Measurements from ENCODE around the gene FAM120A. TPM values are rescaled to one million over a fixed set of nuclear protein-coding genes. Genes with fewer than 3 reads are reported as not detected.

Gene FAM120A
- polyA plus RNA-seq, 4 donors, result 36.2 to 85.8 (median 65.6) TPM

DNA sequence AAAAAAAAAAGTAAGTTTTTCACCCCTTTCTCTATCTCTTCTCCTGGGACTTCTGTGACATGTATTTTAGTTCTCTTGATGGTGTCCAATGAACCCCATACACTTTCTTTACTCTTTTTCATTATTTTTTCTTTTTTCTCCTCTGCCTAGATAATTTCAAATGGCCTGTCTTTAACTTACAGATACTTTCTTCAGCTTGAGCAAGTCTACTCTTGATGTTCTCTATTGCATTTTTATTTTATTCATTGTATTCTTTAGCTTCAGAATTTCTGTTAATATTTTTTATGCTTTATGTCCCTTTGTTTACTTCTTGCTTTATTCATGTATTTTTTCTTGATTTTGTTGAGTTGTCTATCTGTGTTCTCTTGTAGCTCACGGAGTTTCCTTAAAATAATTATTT lies 32.5 kb upstream of the FAM120A start:
- Histone ChIP-seq H3K27me3 (ENCODE audit: control insufficient read depth in 3 of 3, insufficient read depth in 3 of 3, low read length in 3 of 3) (peaks cover 0 to 3% (median 0%) of the 10 kb centered on the region in 3 donors), H3K4me1 (ENCODE audit: control insufficient read depth in 3 of 3, insufficient read depth in 2 of 3, low read depth in 1 of 3, low read length in 2 of 3) (no peaks in the 10 kb centered on the region), H3K9me3 (ENCODE audit: control insufficient read depth in 2 of 2, insufficient read depth in 1 of 2, low read depth in 1 of 2, low read length in 1 of 2) (peaks cover 0 to 32% of the 10 kb centered on the region in 2 donors), H3K27ac (ENCODE audit: low read depth in 1 of 3, low read length in 2 of 3) (no peak overlapping the region), H3K4me3 (ENCODE audit: low read depth in 1 of 3, low read length in 3 of 3) (no peak overlapping the region), H3K36me3 (ENCODE audit: control insufficient read depth in 3 of 3, insufficient read depth in 2 of 3, low read depth in 1 of 3, low read length in 3 of 3) (no peaks in the 10 kb centered on the region)
- WGBS, 3 donors, result 78 to 92% (median 86%) methylated on average over 1 of the region's 1 CpG
- DNase-seq, result no peak
- FAIRE-seq, result no peak

DNA sequence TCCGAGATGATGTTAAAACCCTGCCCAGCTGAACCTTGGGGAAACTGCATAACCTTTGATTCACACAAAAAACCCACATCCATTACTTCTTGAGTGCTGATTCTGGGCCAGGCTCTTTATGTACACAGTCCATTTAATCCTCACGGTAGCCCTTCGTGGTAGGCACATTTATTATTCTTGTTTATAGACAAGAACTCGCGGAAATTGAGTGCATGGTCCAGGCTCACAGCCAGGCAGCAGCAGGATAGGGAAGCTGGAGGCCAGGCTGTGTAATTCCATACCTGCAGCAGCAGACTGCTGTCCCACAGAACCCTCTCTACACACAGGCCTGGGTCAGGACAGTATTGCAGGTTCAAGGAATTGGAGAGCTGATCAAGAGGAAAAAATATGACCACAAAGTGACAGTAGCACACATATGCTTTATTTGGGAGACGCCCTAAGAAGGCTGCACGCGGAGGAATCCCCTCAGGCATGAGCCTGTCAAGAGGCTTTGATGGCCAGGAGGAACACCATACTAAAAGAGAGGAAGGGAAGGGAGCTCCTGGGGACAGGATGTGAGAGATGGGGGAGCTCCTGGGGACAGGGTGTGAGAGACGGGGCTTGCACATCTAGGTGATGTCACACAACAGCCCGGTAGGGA lies 28.4 kb upstream of the FAM120A start:
- 62 to 67% (median 62%) methylated on average over 10 of the region's 10 CpGs for WGBS, 3 donors
- Histone ChIP-seq H3K36me3 (ENCODE audit: control insufficient read depth in 3 of 3, insufficient read depth in 2 of 3, low read depth in 1 of 3, low read length in 3 of 3) (no peaks in the 10 kb centered on the region), H3K9me3 (ENCODE audit: control insufficient read depth in 2 of 2, insufficient read depth in 1 of 2, low read depth in 1 of 2, low read length in 1 of 2) (peaks cover 0 to 16% of the 10 kb centered on the region in 2 donors), H3K27me3 (ENCODE audit: control insufficient read depth in 3 of 3, insufficient read depth in 3 of 3, low read length in 3 of 3) (peaks cover 0 to 3% (median 0%) of the 10 kb centered on the region in 3 donors), H3K27ac (ENCODE audit: low read depth in 1 of 3, low read length in 2 of 3) (no peak overlapping the region), H3K4me1 (ENCODE audit: control insufficient read depth in 3 of 3, insufficient read depth in 2 of 3, low read depth in 1 of 3, low read length in 2 of 3) (no peaks in the 10 kb centered on the region), H3K4me3 (ENCODE audit: low read depth in 1 of 3, low read length in 3 of 3) (no peak overlapping the region)
- FAIRE-seq, result no peak
- DNase-seq, result no peak

DNA sequence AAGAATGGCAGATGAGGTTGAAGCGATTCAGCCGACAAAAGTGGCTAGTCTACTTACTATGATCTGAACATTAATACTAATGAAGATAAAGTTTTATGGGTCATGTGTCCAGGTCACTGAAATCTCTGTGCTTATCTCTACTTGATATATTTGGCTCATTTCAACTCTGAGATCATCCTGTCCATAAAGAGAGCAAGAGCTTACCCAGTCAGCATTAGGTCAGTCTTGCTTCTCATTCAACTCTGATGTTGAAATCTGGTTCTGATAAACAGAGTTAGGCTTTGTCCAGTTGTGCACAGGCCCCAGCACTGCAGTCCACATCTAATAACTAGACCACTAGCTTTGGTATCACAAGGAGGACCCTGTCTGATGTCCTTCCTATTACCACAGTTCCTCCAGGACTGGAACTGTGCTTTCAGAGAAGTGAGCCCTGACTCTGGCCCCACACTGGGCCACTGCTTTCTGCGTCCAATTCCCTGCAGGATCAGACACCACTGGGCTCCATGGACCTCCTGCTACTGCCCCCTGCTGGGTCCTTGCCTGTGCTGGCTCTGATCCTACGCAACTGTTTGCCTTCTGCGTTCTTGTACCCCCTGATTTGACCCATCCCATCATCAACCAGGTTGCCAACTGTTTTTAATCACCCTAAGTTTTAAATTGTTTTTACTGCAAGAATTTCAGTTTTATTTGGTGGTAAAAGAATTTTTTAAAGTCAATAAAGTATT lies 23.7 kb upstream of the FAM120A start:
- Histone ChIP-seq H3K9me3 (ENCODE audit: control insufficient read depth in 2 of 2, insufficient read depth in 1 of 2, low read depth in 1 of 2, low read length in 1 of 2) (no peaks in the 10 kb centered on the region), H3K4me3 (ENCODE audit: low read depth in 1 of 3, low read length in 3 of 3) (no peak overlapping the region), H3K36me3 (ENCODE audit: control insufficient read depth in 3 of 3, insufficient read depth in 2 of 3, low read depth in 1 of 3, low read length in 3 of 3) (no peaks in the 10 kb centered on the region), H3K27ac (ENCODE audit: low read depth in 1 of 3, low read length in 2 of 3) (no peak overlapping the region), H3K27me3 (ENCODE audit: control insufficient read depth in 3 of 3, insufficient read depth in 3 of 3, low read length in 3 of 3) (peaks cover 0 to 3% (median 0%) of the 10 kb centered on the region in 3 donors), H3K4me1 (ENCODE audit: control insufficient read depth in 3 of 3, insufficient read depth in 2 of 3, low read depth in 1 of 3, low read length in 2 of 3) (peaks cover 0 to 3% (median 0%) of the 10 kb centered on the region in 3 donors)
- FAIRE-seq, result no peak
- DNase-seq, result peak; percentile 11 to 29
- WGBS, 3 donors, result 76 to 89% (median 83%) methylated on average over 5 of the region's 5 CpGs

DNA sequence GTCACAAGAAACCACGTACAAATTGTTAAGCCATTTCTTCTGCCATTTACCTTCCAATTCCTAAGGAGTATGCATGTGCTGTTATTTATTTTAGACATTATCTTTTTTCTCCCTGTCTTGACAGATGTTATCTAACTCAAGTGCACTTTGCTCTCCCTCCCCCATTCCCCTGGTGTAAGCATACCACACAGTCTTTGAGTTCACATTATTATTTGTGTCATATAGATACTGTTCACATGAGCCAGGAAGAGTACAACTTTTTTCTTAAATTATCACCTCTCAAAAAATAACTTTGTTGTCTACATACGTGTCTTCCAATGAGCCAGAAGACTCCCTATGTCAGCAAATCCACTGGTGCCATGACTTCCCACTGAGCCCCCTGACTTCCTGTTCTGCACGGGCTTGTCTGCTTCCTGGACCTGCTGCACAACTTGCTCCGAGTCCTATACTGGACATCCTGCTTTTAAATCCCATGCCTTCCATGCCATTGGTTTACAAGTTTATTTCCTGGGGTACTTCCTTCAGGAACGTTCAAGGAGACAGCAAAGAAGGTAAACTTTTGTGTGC lies 19.9 kb upstream of the FAM120A start:
- 31 to 45% (median 45%) methylated on average over 5 of the region's 5 CpGs for WGBS, 3 donors
- FAIRE-seq (no peak), DNase-seq (peak; percentile 29 to 68)
- Histone ChIP-seq H3K4me3 (ENCODE audit: low read depth in 1 of 3, low read length in 3 of 3) (no peak overlapping the region), H3K36me3 (ENCODE audit: control insufficient read depth in 3 of 3, insufficient read depth in 2 of 3, low read depth in 1 of 3, low read length in 3 of 3) (no peaks in the 10 kb centered on the region), H3K27me3 (ENCODE audit: control insufficient read depth in 3 of 3, insufficient read depth in 3 of 3, low read length in 3 of 3) (no peaks in the 10 kb centered on the region), H3K27ac (ENCODE audit: low read depth in 1 of 3, low read length in 2 of 3) (no peak overlapping the region), H3K9me3 (ENCODE audit: control insufficient read depth in 2 of 2, insufficient read depth in 1 of 2, low read depth in 1 of 2, low read length in 1 of 2) (no peaks in the 10 kb centered on the region), H3K4me1 (ENCODE audit: control insufficient read depth in 3 of 3, insufficient read depth in 2 of 3, low read depth in 1 of 3, low read length in 2 of 3) (peaks cover 0 to 3% (median 0%) of the 10 kb centered on the region in 3 donors)

DNA sequence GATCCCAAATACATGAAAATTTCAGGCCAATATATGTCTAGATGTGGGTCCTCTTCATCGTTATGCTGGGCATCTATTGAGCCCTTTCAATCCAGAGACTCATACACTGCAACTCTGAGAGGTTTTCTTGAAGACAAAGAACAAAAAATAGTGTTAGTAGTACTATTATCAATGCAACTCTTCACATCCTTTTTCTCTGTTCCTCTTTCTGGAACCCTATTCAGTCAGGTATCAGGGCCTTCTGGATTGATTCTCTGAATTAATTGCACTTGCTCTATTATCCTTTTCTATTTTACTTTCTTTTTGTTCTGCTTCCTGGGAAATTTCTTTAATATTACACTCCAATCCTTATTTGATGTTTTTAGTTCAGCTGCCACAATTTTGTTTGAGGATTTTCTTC lies 18.5 kb upstream of the FAM120A start:
- Histone ChIP-seq H3K36me3 (ENCODE audit: control insufficient read depth in 3 of 3, insufficient read depth in 2 of 3, low read depth in 1 of 3, low read length in 3 of 3) (peaks cover 0 to 3% (median 0%) of the 10 kb centered on the region in 3 donors), H3K4me1 (ENCODE audit: control insufficient read depth in 3 of 3, insufficient read depth in 2 of 3, low read depth in 1 of 3, low read length in 2 of 3) (peaks cover 0 to 3% (median 0%) of the 10 kb centered on the region in 3 donors), H3K27me3 (ENCODE audit: control insufficient read depth in 3 of 3, insufficient read depth in 3 of 3, low read length in 3 of 3) (no peaks in the 10 kb centered on the region), H3K4me3 (ENCODE audit: low read depth in 1 of 3, low read length in 3 of 3) (no peak overlapping the region), H3K9me3 (ENCODE audit: control insufficient read depth in 2 of 2, insufficient read depth in 1 of 2, low read depth in 1 of 2, low read length in 1 of 2) (no peaks in the 10 kb centered on the region), H3K27ac (ENCODE audit: low read depth in 1 of 3, low read length in 2 of 3) (no peak overlapping the region)
- FAIRE-seq (no peak), DNase-seq (no peak)
- WGBS, 3 donors, result 83 to 100% (median 88%) methylated on average over 1 of the region's 1 CpG

DNA sequence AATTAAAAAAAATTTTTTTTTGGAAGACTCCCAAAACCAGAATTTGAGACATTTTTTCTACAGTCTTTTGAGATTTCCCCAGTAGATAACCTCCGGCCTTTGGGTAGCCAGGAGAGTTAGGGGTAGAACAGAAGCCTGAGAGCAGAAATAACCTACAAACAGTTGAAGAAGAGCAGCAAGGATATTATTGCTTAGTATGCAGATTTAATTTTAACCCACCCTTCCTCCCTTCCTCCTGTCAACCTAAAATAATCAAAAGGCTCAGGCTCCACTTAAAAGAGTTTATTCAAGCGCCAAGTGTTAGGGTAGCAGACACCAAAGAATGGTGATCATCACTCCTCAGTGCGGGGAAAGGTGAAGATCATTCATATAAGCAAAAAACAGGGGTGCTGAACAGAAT lies 17.4 kb upstream of the FAM120A start:
- H3K4me1 ChIP-seq (ENCODE audit: control insufficient read depth in 3 of 3, insufficient read depth in 2 of 3, low read depth in 1 of 3, low read length in 2 of 3), result peaks cover 0 to 3% (median 0%) of the 10 kb centered on the region in 3 donors
- no peak overlapping the region for H3K4me3 ChIP-seq (ENCODE audit: low read depth in 1 of 3, low read length in 3 of 3)
- no peak for FAIRE-seq
- no peaks in the 10 kb centered on the region for H3K9me3 ChIP-seq (ENCODE audit: control insufficient read depth in 2 of 2, insufficient read depth in 1 of 2, low read depth in 1 of 2, low read length in 1 of 2)
- H3K27me3 ChIP-seq (ENCODE audit: control insufficient read depth in 3 of 3, insufficient read depth in 3 of 3, low read length in 3 of 3), result no peaks in the 10 kb centered on the region
- DNase-seq, result no peak
- peaks cover 0 to 3% (median 0%) of the 10 kb centered on the region in 3 donors for H3K36me3 ChIP-seq (ENCODE audit: control insufficient read depth in 3 of 3, insufficient read depth in 2 of 3, low read depth in 1 of 3, low read length in 3 of 3)
- 83 to 97% (median 90%) methylated on average over 3 of the region's 3 CpGs for WGBS, 3 donors
- H3K27ac ChIP-seq (ENCODE audit: low read depth in 1 of 3, low read length in 2 of 3), result no peak overlapping the region

DNA sequence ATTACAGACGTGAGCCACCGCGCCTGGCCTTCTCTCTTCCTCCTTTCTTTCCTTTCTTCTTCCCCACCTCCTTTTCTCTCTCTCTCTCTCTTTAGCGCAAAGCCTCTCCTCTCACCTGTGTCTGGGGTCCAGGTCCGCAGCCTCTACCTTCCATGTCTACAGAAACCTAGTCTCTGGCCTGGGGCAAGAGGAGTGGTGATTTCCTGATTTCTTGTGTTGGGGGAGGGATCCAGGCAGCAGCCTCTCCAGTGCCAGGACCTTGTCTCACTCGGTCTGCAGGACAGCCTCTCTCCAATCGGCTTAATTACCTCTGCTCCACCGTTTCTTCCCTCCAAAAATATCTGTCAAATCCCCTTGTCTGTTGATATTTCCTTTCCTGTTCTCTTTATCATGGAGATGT lies 16.1 kb upstream of the FAM120A start:
- no peak for DNase-seq
- WGBS, 3 donors, result 85 to 92% (median 87%) methylated on average over 7 to 8 of the region's 8 CpGs
- H3K4me3 ChIP-seq (ENCODE audit: low read depth in 1 of 3, low read length in 3 of 3), result no peak overlapping the region
- peaks cover 0 to 3% (median 0%) of the 10 kb centered on the region in 3 donors for H3K4me1 ChIP-seq (ENCODE audit: control insufficient read depth in 3 of 3, insufficient read depth in 2 of 3, low read depth in 1 of 3, low read length in 2 of 3)
- no peaks in the 10 kb centered on the region for H3K9me3 ChIP-seq (ENCODE audit: control insufficient read depth in 2 of 2, insufficient read depth in 1 of 2, low read depth in 1 of 2, low read length in 1 of 2)
- H3K27ac ChIP-seq (ENCODE audit: low read depth in 1 of 3, low read length in 2 of 3), result no peak overlapping the region
- peaks cover 0 to 3% (median 0%) of the 10 kb centered on the region in 3 donors for H3K36me3 ChIP-seq (ENCODE audit: control insufficient read depth in 3 of 3, insufficient read depth in 2 of 3, low read depth in 1 of 3, low read length in 3 of 3)
- no peaks in the 10 kb centered on the region for H3K27me3 ChIP-seq (ENCODE audit: control insufficient read depth in 3 of 3, insufficient read depth in 3 of 3, low read length in 3 of 3)
- FAIRE-seq, result no peak

DNA sequence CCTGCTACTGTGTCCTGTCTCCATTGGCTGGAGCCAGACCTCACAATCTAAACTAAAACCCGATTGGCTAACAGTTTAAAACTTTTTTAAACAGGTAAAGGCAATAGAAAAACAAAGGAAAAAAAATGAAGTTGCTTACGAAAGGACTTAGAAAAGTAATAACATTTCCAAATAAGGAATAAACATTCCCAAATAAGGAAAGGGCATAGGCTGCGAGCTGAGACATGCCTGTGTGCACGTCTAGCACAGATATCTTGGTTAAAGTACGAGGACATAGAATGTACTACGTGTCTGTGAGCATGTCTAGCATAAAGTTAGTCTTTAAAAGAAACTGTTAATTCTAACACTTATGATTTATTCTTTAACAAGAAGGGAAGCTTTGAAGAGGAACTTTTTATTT lies 15.3 kb upstream of the FAM120A start:
- no peak for FAIRE-seq
- no peak for DNase-seq
- H3K27ac ChIP-seq (ENCODE audit: low read depth in 1 of 3, low read length in 2 of 3), result no peak overlapping the region
- WGBS, 3 donors, result 80 to 88% (median 84%) methylated on average over 6 of the region's 6 CpGs
- no peaks in the 10 kb centered on the region for H3K9me3 ChIP-seq (ENCODE audit: control insufficient read depth in 2 of 2, insufficient read depth in 1 of 2, low read depth in 1 of 2, low read length in 1 of 2)
- peaks cover 0 to 3% (median 0%) of the 10 kb centered on the region in 3 donors for H3K36me3 ChIP-seq (ENCODE audit: control insufficient read depth in 3 of 3, insufficient read depth in 2 of 3, low read depth in 1 of 3, low read length in 3 of 3)
- H3K4me3 ChIP-seq (ENCODE audit: low read depth in 1 of 3, low read length in 3 of 3), result no peak overlapping the region
- H3K4me1 ChIP-seq (ENCODE audit: control insufficient read depth in 3 of 3, insufficient read depth in 2 of 3, low read depth in 1 of 3, low read length in 2 of 3), result peaks cover 0 to 3% (median 0%) of the 10 kb centered on the region in 3 donors
- H3K27me3 ChIP-seq (ENCODE audit: control insufficient read depth in 3 of 3, insufficient read depth in 3 of 3, low read length in 3 of 3), result no peaks in the 10 kb centered on the region

All from small intestine (tissue), 7 donors.